GM06990 (cell line): ENCODE data around the gene UGT1A5.
"Not testable (repeated sequence)": the region's sequence is repeated elsewhere in the genome, so short reads cannot be mapped to it uniquely, and the experiment has no call there.

Source experiments
- DNase-seq: peaks from one replicate; pipeline ENCODE4 v3.0.0-alpha.2; 2011; ENCODE audit not compliant: insufficient read length; ENCODE audit errors: extremely low read depth
- H3K27me3 ChIP-seq: replicated peaks from 2 replicates; pipeline ENCODE4 v1.6.0; 2011; ENCODE audit warnings: low read length; ENCODE audit not compliant: control insufficient read depth, insufficient read depth
- H3K36me3 ChIP-seq: 2 replicates; pipeline ENCODE4 v1.5.1; 2011; ENCODE audit warnings: low read length; ENCODE audit not compliant: control insufficient read depth, insufficient read depth
- H3K4me3 ChIP-seq: replicated peaks from 2 replicates; pipeline ENCODE4 v1.5.1; 2011; ENCODE audit warnings: low read depth, mild to moderate bottlenecking, control low read depth, low read length
- CTCF ChIP-seq: IDR thresholded peaks from 2 replicates; pipeline ENCODE4 v1.5.1; 2011; ENCODE audit warnings: low read length, control low read depth, mild to moderate bottlenecking, inconsistent platforms; ENCODE audit not compliant: insufficient read depth, poor library complexity, severe bottlenecking

Gene UGT1A5

GRCh38 chr2:233745073-233745755 is 32.5 kb downstream of the UGT1A5 start:
- no peak for TF ChIP-seq CTCF
- DNase-seq = no peak

GRCh38 chr2:233745838-233746237 is 33.1 kb downstream of the UGT1A5 start:
- not testable (repeated sequence) for DNase-seq, H3K4me3 ChIP-seq, H3K36me3 ChIP-seq

More at GRCh38 chr2:233745073-233745755, 32.5 kb downstream of the UGT1A5 start:
- Histone ChIP-seq H3K27me3 (no peaks in the 10 kb centered on the region), H3K36me3 (no peaks in the 10 kb centered on the region), H3K4me3 (no peak overlapping the region)

GRCh38 chr2:233746475-233747282 is 34.0 kb downstream of the UGT1A5 start:
- DNase-seq = no peak
- no peaks in the 10 kb centered on the region for H3K36me3 ChIP-seq
- no peak for TF ChIP-seq CTCF
- no peaks in the 10 kb centered on the region for H3K27me3 ChIP-seq
- H3K4me3 ChIP-seq = no peak overlapping the region

More at GRCh38 chr2:233745838-233746237, 33.1 kb downstream of the UGT1A5 start:
- not testable (repeated sequence) for H3K27me3 ChIP-seq

GRCh38 chr2:233747283-233747544 is 34.5 kb downstream of the UGT1A5 start:
- DNase-seq = no peak
- Histone ChIP-seq H3K4me3 (no peak overlapping the region), H3K36me3 (no peaks in the 10 kb centered on the region), H3K27me3 (no peaks in the 10 kb centered on the region)
- TF ChIP-seq CTCF = no peak

- H3K4me3 ChIP-seq, DNase-seq, H3K36me3 ChIP-seq: not testable (repeated sequence)
Observed at GRCh38 chr2:233750689-233751088, 38.0 kb downstream of the UGT1A5 start.

GRCh38 chr2:233751212-233752009 is 38.7 kb downstream of the UGT1A5 start:
- H3K4me3 ChIP-seq, H3K27me3 ChIP-seq, H3K36me3 ChIP-seq, DNase-seq: not testable (repeated sequence)

More at GRCh38 chr2:233750689-233751088, 38.0 kb downstream of the UGT1A5 start:
- H3K27me3 ChIP-seq = not testable (repeated sequence)
